IPS DF 6.9 (cell line): ENCODE results near the gene ISCA1.
"Not testable (repeated sequence)": the region's sequence is repeated elsewhere in the genome, so short reads cannot be mapped to it uniquely, and the experiment has no call there.

ENCODE experiments used
- DNase-seq: peaks from one replicate; pipeline ENCODE4 v3.0.0-alpha.2; 2013; ENCODE audit warnings: low read depth, low spot score
- H3K27ac ChIP-seq: one replicate; pipeline ENCODE4 v1.5.1; 2013; ENCODE audit warnings: low read length, control low read depth
- H3K27me3 ChIP-seq: 2 replicates; pipeline ENCODE4 v1.6.1; 2013; ENCODE audit warnings: mild to moderate bottlenecking, low read length; ENCODE audit not compliant: control insufficient read depth, insufficient read depth
- H3K36me3 ChIP-seq: 2 replicates; pipeline ENCODE4 v1.6.1; 2013; ENCODE audit warnings: low read length; ENCODE audit not compliant: control insufficient read depth, insufficient read depth
- H3K4me1 ChIP-seq: 2 replicates; pipeline ENCODE4 v1.6.1; 2013; ENCODE audit warnings: low read length; ENCODE audit not compliant: control insufficient read depth, insufficient read depth
- H3K4me3 ChIP-seq: 2 replicates; pipeline ENCODE4 v1.5.1; 2013; ENCODE audit warnings: mild to moderate bottlenecking, low read length
- H3K9me3 ChIP-seq: 2 replicates; pipeline ENCODE4 v1.6.1; 2013; ENCODE audit warnings: low read length, inconsistent platforms; ENCODE audit not compliant: control insufficient read depth, insufficient read depth
- WGBS: extraction: QIAGEN DNeasy Blood & Tissue Kit; methylation state at CpG from one replicate; pipeline ENCODE4 v1.1.7; 2013; ENCODE audit warnings: mixed read lengths, missing lambda C conversion rate; ENCODE audit not compliant: insufficient read length, insufficient coverage; 5-methylcytosine and 5-hydroxymethylcytosine counted together

The ISCA1 gene

GRCh38 chr9:86315078-86315477 is 32.7 kb upstream of the ISCA1 start:
- no peaks in the 10 kb centered on the region for H3K4me1 ChIP-seq
- H3K27me3 ChIP-seq, result no peaks in the 10 kb centered on the region
- no CpG with 5 or more reads among the region's 2 CpGs for WGBS
- no peak for DNase-seq
- H3K4me3 ChIP-seq, result no peak overlapping the region
- no peak overlapping the region for H3K27ac ChIP-seq
- H3K36me3 ChIP-seq, result peaks cover 2% of the 10 kb centered on the region; the same call in 1 of the 2 replicates
- H3K9me3 ChIP-seq, result no peaks in the 10 kb centered on the region

DNA sequence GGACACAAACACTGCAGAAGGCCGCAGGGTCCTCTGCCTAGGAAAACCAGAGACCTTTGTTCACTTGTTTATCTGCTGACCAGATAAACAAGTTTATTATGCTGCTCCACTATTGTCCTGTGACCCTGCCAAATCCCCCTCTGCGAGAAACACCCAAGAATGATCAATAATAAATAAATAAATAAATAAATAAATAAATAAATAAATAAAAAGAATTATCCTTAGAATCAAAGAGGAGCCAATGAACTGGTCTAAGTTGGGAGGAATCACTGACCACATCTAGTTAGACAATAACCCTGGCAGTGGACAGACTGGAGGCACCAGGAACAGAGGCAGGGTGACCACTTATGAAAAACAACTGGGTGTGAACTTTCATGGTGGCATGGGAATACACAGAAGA is 30.6 kb upstream of the ISCA1 start:
- not testable (repeated sequence) for H3K4me1 ChIP-seq, H3K27me3 ChIP-seq, H3K36me3 ChIP-seq, H3K27ac ChIP-seq, H3K9me3 ChIP-seq, DNase-seq, H3K4me3 ChIP-seq
- no CpG with 5 or more reads among the region's 2 CpGs for WGBS

GRCh38 chr9:86308687-86309086 is 26.3 kb upstream of the ISCA1 start:
- H3K4me3 ChIP-seq, result no peak overlapping the region
- H3K27me3 ChIP-seq, result no peaks in the 10 kb centered on the region; the same call in 1 of the 2 replicates
- WGBS, result no CpG with 5 or more reads among the region's 1 CpG
- H3K36me3 ChIP-seq, result peaks cover 4% of the 10 kb centered on the region; the same call in 1 of the 2 replicates
- DNase-seq, result no peak
- no peaks in the 10 kb centered on the region for H3K9me3 ChIP-seq
- H3K27ac ChIP-seq, result no peak overlapping the region
- no peaks in the 10 kb centered on the region for H3K4me1 ChIP-seq

- no peaks in the 10 kb centered on the region for H3K9me3 ChIP-seq
- no peak for DNase-seq
- peaks cover 8% of the 10 kb centered on the region; the same call in 1 of the 2 replicates for H3K36me3 ChIP-seq
- no peaks in the 10 kb centered on the region for H3K4me1 ChIP-seq
- H3K27ac ChIP-seq, result no peak overlapping the region
- no CpG with 5 or more reads among the region's 3 CpGs for WGBS
- H3K4me3 ChIP-seq, result no peak overlapping the region
- H3K27me3 ChIP-seq, result no peaks in the 10 kb centered on the region; the same call in 1 of the 2 replicates
Measured at GRCh38 chr9:86304236-86304730, 21.9 kb upstream of the ISCA1 start.

DNA sequence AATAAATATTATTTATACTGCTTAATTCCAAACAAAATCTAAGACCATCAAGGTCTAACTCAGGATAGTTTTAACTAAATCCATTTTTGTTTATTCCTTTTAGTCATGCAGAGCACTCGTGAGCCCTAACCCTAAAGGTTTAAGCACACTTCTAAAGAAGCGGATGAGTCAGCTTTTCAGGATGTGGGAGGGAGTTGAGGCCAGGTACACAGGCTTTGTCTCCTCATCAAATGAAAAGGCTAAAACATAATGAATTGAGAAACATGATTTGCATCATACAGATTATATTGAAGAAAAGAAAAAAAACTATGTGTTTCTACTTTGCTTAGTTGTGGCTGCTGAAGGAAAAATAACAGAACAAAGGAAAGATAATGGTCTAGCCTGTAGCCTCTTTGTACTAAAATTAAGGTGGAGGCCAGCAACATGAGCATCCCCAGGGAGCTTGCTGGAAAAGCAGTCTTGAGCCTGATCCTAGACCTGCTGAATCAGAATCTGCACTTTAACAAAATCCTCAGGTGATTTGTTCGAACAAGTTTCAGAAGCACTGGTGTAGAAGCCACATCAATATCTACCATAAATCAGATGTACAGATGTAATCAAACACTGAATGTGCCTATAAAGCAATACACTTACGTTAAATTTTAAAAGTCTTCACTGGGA is 21.1 kb upstream of the ISCA1 start:
- Histone ChIP-seq H3K27ac (no peak overlapping the region), H3K4me3 (no peak overlapping the region), H3K36me3 (peaks cover 12% of the 10 kb centered on the region), H3K4me1 (no peaks in the 10 kb centered on the region), H3K9me3 (no peaks in the 10 kb centered on the region), H3K27me3 (no peaks in the 10 kb centered on the region; the same call in 1 of the 2 replicates)
- no CpG with 5 or more reads among the region's 4 CpGs for WGBS
- DNase-seq, result no peak

DNA sequence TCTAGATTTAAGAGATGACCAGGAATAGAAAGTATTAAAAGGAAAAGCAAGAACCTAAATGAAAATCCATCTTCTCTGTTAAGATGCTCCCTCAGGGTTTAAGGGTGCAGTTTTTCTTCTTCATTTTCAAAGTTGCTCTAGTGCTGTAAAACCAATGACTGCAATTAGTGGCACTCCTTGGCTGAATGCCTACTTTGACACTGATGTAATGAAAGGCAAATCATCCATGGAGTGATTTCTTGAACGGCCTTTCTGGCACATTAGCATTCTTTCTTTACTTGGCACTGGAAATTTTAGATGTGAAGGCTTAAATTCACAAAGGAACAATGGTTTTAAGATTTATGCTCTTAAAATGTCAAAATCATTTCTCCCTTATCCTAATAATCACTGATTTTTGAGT is 19.3 kb upstream of the ISCA1 start:
- WGBS, result no CpG with 5 or more reads among the region's 1 CpG
- Histone ChIP-seq H3K36me3 (peaks cover 10% of the 10 kb centered on the region), H3K27ac (no peak overlapping the region), H3K9me3 (no peaks in the 10 kb centered on the region), H3K27me3 (no peaks in the 10 kb centered on the region), H3K4me3 (no peak overlapping the region), H3K4me1 (no peaks in the 10 kb centered on the region)
- no peak for DNase-seq

DNA sequence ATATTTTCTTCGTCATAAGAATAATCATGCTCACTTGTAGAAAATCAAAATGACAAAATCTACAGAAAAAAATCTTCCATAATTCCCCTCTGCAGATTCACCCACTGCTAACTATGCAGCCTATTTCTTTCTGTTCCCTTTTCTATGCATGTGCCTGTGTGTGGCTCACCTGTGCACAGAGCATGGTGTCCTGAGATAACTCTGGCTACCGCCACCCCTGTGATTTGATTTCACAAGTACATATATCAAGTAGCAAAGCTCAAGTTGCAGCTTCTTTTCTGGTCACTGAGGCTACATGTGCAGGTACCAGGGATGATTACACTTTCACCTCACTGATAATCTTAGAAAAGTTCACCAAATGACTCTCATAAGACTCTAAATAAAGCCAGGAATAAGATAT is 18.4 kb upstream of the ISCA1 start:
- H3K36me3 ChIP-seq, result peaks cover 10% of the 10 kb centered on the region
- WGBS, result no CpG with 5 or more reads among the region's 2 CpGs
- H3K4me1 ChIP-seq, result no peaks in the 10 kb centered on the region
- no peaks in the 10 kb centered on the region for H3K27me3 ChIP-seq
- no peak overlapping the region for H3K4me3 ChIP-seq
- H3K9me3 ChIP-seq, result no peaks in the 10 kb centered on the region
- DNase-seq, result no peak
- no peak overlapping the region for H3K27ac ChIP-seq

DNA sequence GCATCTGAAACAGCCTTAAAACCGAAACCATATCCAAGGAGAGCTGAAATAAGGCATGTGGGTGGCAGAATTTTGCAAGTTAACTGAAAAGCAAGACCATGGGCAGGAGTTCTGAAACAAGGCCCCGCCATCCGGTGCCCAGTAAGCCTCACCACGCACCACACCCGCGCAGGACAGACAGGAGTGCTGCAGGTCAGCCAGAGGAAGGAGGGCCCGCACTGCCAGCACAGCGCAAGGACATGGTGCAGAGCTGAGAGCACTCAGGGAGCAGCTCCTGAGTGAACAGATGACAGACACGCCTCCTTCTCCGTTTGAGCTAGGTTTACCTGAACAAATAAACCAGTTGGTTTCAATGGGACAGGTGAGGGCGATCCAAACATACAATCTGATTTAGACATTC is 16.5 kb upstream of the ISCA1 start:
- DNase-seq, result no peak
- H3K4me3 ChIP-seq, result no peak overlapping the region
- H3K27me3 ChIP-seq, result no peaks in the 10 kb centered on the region
- WGBS, result no CpG with 5 or more reads among the region's 11 CpGs
- no peaks in the 10 kb centered on the region for H3K4me1 ChIP-seq
- H3K36me3 ChIP-seq, result peaks cover 10% of the 10 kb centered on the region
- no peak overlapping the region for H3K27ac ChIP-seq
- H3K9me3 ChIP-seq, result no peaks in the 10 kb centered on the region

DNA sequence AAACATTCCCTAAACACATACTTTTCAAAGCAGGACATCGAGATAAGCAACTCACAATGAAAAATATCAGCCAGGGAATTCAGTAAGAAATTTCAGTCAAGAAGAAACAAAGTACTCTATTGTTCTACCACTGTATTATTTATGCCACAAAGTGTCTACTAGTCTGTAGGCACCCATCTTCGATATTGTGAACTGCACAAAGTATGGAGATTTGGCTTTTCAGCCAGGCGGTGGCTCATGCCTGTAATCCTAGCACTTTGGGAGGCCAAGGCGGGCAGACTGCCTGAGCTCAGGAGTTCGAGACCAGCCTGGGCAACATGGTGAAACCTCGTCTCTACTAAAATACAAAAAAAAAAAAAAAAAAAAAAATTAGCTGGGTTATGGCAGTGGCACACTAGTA is 8.0 kb upstream of the ISCA1 start:
- H3K4me3 ChIP-seq, DNase-seq, H3K36me3 ChIP-seq, H3K27ac ChIP-seq, H3K9me3 ChIP-seq, H3K27me3 ChIP-seq, H3K4me1 ChIP-seq: not testable (repeated sequence)
- WGBS, result no CpG with 5 or more reads among the region's 6 CpGs

DNA sequence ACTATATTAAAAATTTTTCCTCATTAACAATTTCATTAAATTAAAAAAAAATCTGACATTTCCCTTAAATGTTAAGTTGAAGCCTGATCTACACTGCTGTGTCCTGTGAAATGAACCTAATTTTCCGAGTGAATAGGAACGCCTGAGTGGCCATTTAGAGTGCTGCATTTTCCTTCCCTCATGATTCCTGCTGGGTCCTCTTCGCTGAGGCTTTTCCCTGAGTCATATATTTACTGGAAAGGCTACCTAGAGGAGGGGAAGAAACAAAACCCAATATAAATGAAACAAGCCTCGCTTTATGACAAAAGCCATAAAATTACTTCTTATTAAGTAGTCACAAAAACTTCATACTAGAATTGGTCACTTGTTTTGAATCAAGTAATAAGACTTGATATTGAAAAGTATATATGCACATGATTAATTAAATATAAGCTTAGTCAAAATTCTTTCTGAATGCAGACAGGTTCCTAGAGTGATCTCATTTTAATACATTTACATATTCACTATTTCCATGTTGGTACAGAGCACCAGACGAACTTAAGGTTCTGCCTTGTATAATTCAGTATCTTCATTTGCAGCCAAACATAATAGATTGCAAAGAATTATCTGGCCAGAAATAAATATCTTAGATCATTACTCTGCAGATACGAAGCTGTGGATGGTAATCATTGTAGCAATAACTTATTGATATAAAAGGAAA is 6.3 kb upstream of the ISCA1 start:
- Histone ChIP-seq H3K27ac (no peak overlapping the region), H3K4me1 (no peaks in the 10 kb centered on the region), H3K9me3 (no peaks in the 10 kb centered on the region), H3K36me3 (no peaks in the 10 kb centered on the region), H3K4me3 (no peak overlapping the region), H3K27me3 (no peaks in the 10 kb centered on the region)
- no peak for DNase-seq
- no CpG with 5 or more reads among the region's 6 CpGs for WGBS
